H1 (cell line): ENCODE measurements around the gene MMP17. TPM values are rescaled to one million over a fixed set of nuclear protein-coding genes. Genes with fewer than 3 reads are reported as not detected.

Experiments
- ATF2 ChIP-seq: IDR thresholded peaks from 2 replicates; pipeline ENCODE4 v1.6.1; 2012; ENCODE audit warnings: low read length, inconsistent platforms
- CBX8 ChIP-seq: fragments of 300-800, 300-1000 bp; sonication (generic); IDR thresholded peaks from 2 replicates; pipeline ENCODE4 v1.7.1; 2016; ENCODE audit warnings: low read depth, low read length, borderline replicate concordance
- SP2 ChIP-seq: IDR thresholded peaks from 2 replicates; pipeline ENCODE4 v1.6.1; 2012; ENCODE audit warnings: mild to moderate bottlenecking, low read length, inconsistent platforms
- polyA plus RNA-seq, 7 experiments: library from polyadenylated mRNA; depleted of rRNA in 3 of 7; stranded (reverse) in 5 of 7; unstranded in 2 of 7; fragments of >200 nt in 5 of 7; fragments of 200-250 nt in 2 of 7; gene quantifications; 1 replicate in 5 of 7; 2 replicates in 1 of 7; 4 replicates in 1 of 7; pipeline versions ENCODE4 v1.2.1 to v1.2.3, GENCODE V29; 2011 to 2013; ENCODE audit warnings: missing spikeins in 2 of 7, mixed read lengths in 2 of 7
- total RNA-seq: library from RNA; stranded (reverse); fragmentation: NEBNext Ultra II Directional; extraction: Animal tissue kit (Norgen Biotek cat#: 25700); gene quantifications from 2 replicates; pipeline ENCODE4 v1.2.1, GENCODE V29; 2021

Gene MMP17
- total and polyA plus RNA-seq, 2 of the 8 experiments (the other 6 are each of a cell fraction or from before 2014, with no cell fraction given), result 41.3 to 53.8 TPM

GRCh38 chr12:131897276-131897675 lies 69.1 kb downstream of the MMP17 start (continued):
- TF ChIP-seq ATF2 (no peak), CBX8 (no peak), SP2 (no peak)
